Measurements from ENCODE around the gene C2CD4D. TPM values are rescaled to one million over a fixed set of nuclear protein-coding genes. Genes with fewer than 3 reads are reported as not detected.

Gene C2CD4D
- total RNA-seq, 2 donors from 2014 or later, result not detected

GRCh38 chr1:151801846-151802245 is 37.8 kb downstream of the C2CD4D start:
- Histone ChIP-seq H3K4me1 (ENCODE audit: control insufficient read depth in 1 of 2, low read depth in 2 of 2) (no peaks in the 10 kb centered on the region), H3K4me3 (no peak overlapping the region), H3K36me3 (no peaks in the 10 kb centered on the region), H3K27ac (no peak overlapping the region), H3K9me3 (no peaks in the 10 kb centered on the region), H3K27me3 (replicated peaks; ENCODE audit: insufficient read depth) (no peaks in the 10 kb centered on the region)
- ATAC-seq (ENCODE audit: insufficient number of reproducible peaks, low FRiP score, low read depth) (no peak), DNase-seq (ENCODE audit: low spot score) (no peak)
- TF ChIP-seq CTCF (IDR thresholded peaks at IDR 0.05), result no peak

GRCh38 chr1:151801310-151801820 is 38.3 kb downstream of the C2CD4D start:
- no peak overlapping the region for H3K4me3 ChIP-seq
- no peaks in the 10 kb centered on the region for H3K36me3 ChIP-seq
- ATAC-seq (ENCODE audit: insufficient number of reproducible peaks, low FRiP score, low read depth) (no peak), DNase-seq (ENCODE audit: low spot score) (no peak)
- no peaks in the 10 kb centered on the region for H3K4me1 ChIP-seq (ENCODE audit: control insufficient read depth in 1 of 2, low read depth in 2 of 2)
- H3K9me3 ChIP-seq, result no peaks in the 10 kb centered on the region
- TF ChIP-seq CTCF (IDR thresholded peaks at IDR 0.05), result no peak
- no peak overlapping the region for H3K27ac ChIP-seq
- H3K27me3 ChIP-seq (replicated peaks; ENCODE audit: insufficient read depth), result no peaks in the 10 kb centered on the region

GRCh38 chr1:151800830-151801229 is 38.8 kb downstream of the C2CD4D start:
- Histone ChIP-seq H3K4me1 (ENCODE audit: control insufficient read depth in 1 of 2, low read depth in 2 of 2) (no peaks in the 10 kb centered on the region), H3K9me3 (no peaks in the 10 kb centered on the region), H3K27ac (no peak overlapping the region), H3K4me3 (no peak overlapping the region), H3K27me3 (replicated peaks; ENCODE audit: insufficient read depth) (no peaks in the 10 kb centered on the region), H3K36me3 (no peaks in the 10 kb centered on the region)
- DNase-seq (ENCODE audit: low spot score), result no peak
- TF ChIP-seq CTCF (IDR thresholded peaks at IDR 0.05), result no peak
- no peak for ATAC-seq (ENCODE audit: insufficient number of reproducible peaks, low FRiP score, low read depth)

GRCh38 chr1:151799179-151800022 is 40.2 kb downstream of the C2CD4D start:
- ATAC-seq (ENCODE audit: insufficient number of reproducible peaks, low FRiP score, low read depth), result no peak
- TF ChIP-seq CTCF (IDR thresholded peaks at IDR 0.05), result no peak

GRCh38 chr1:151798571-151798970 is 41.0 kb downstream of the C2CD4D start:
- ATAC-seq (ENCODE audit: insufficient number of reproducible peaks, low FRiP score, low read depth) (no peak), DNase-seq (ENCODE audit: low spot score) (no peak)
- H3K4me1 ChIP-seq (ENCODE audit: control insufficient read depth in 1 of 2, low read depth in 2 of 2), result no peaks in the 10 kb centered on the region
- H3K4me3 ChIP-seq, result no peak overlapping the region
- no peaks in the 10 kb centered on the region for H3K36me3 ChIP-seq
- no peaks in the 10 kb centered on the region for H3K27me3 ChIP-seq (replicated peaks; ENCODE audit: insufficient read depth)
- no peak overlapping the region for H3K27ac ChIP-seq
- no peaks in the 10 kb centered on the region for H3K9me3 ChIP-seq
- no peak for TF ChIP-seq CTCF (IDR thresholded peaks at IDR 0.05)

More at GRCh38 chr1:151799179-151800022, 40.2 kb downstream of the C2CD4D start:
- no peak overlapping the region for H3K27ac ChIP-seq
- H3K9me3 ChIP-seq, result no peaks in the 10 kb centered on the region
- H3K27me3 ChIP-seq (replicated peaks; ENCODE audit: insufficient read depth), result no peaks in the 10 kb centered on the region
- DNase-seq (ENCODE audit: low spot score), result no peak
- H3K36me3 ChIP-seq, result no peaks in the 10 kb centered on the region
- H3K4me3 ChIP-seq, result no peak overlapping the region
- no peaks in the 10 kb centered on the region for H3K4me1 ChIP-seq (ENCODE audit: control insufficient read depth in 1 of 2, low read depth in 2 of 2)
